EH (cell line): ENCODE measurements around the gene SURF6.
"Not testable (repeated sequence)": the region's sequence is repeated elsewhere in the genome, so short reads cannot be mapped to it uniquely, and the experiment has no call there.

Experiments used
- DNase-seq: peaks from one replicate; pipeline ENCODE4 v3.0.0-alpha.2; 2015; ENCODE audit warnings: low read depth

Gene SURF6

DNA sequence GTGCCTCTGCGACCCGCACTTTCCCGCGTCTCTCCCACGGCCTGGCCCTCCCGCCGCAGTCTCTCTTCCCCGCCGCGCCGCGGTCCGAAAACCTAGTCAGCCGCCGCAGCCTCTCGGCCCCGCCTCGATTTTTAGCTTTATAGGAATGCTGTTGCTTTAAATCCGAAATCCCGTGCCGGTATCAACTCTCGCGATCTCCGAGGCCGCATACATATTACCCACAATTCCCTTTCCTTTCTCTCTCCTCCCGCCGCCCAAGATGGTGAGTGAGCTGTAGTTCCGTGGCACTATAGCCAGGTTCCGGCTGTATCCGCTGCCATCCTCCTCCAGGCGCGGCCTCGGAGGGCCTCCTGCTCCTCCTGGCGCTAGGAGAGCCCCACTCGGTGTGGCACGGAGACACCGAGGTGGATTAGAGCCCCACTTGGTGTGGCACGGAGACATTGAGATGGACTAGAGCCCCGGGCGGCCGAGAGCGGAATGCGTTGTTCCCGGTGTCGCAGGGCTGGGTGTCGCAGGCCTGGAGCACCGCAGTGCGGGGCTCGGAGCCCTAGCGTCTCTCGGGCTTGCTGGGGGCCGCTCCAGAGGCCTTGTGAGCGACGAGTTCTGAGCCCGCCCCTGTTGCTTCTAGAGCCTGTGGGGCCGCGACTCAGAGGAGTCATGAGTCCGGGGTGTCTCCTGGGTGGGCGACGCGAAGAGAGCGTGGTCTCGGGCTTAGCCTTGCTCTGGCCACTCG, 12.2 kb upstream of the SURF6 start, which contains the start of the genes MED22 and RPL7A:
Gene MED22, minus strand, starts transcription at position 147 of the 733 bp plus-strand sequence. CDS start 1,469 bp downstream, outside the sequence.
Gene RPL7A, plus strand, starts transcription at position 234 of the 733 bp plus-strand sequence. Its CDS starts 26 bp downstream, at position 260.
- DNase-seq = peak; percentile 97

DNA sequence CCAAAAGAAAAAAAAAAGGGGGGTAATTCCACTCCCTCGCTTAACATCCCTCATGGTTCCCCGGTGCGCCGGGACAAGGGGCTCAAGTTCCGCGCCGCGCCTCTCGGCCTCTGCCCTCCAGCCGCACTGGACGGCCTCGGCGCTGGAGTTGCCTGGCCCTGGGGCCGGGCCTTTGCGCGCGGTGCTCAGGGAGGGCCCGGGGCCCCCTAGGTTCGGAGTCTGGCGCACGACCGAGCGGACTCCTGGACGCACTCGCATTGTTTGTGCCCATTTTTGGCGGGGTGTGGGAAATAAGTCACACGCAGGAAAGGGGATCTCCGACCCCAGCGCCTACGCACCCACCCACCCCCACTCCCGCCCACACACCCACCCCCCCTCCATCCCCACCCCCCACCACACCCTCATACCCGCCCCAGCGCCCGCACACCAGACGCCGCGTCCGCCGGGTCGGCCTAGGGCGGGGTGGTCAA, 11.6 kb upstream of the SURF6 start:
- DNase-seq = peak; percentile 45

DNA sequence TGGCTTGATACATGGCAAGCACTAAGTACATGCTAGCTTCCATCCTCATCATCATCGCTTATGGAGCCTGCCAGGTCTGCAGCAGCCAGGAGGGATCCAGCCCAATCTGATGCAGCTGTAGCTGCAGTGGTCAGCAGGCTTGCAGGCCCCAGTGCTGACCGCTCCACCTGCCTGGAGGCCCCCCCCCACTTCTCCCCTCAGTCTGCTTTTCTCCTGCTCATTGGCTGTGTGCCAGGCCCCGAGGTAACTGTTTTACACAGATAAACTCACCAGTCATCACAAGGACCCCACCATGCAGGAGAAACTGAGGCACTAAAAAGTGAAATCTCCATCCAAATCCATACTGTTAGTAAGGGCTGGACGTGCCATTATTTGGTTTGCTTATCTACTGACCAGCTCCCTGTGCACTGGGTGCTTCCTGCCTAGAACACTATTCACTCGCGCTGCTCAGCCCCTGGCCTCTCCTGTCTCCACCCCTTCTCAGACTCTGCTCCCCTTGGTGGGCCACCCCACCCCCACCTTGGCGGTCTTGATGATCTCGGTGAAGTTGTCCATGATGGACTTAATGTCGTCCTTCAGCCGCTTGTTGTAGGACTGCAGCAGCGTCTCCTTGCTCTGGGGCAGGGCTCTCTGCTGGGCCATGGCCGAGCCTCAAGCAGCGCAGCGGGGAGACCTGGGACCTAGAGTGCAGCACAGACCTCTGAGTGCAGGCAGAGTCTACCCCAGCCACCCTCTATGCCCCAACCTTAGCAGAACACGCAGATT, 10.2 kb upstream of the SURF6 start:
- DNase-seq = no peak

DNA sequence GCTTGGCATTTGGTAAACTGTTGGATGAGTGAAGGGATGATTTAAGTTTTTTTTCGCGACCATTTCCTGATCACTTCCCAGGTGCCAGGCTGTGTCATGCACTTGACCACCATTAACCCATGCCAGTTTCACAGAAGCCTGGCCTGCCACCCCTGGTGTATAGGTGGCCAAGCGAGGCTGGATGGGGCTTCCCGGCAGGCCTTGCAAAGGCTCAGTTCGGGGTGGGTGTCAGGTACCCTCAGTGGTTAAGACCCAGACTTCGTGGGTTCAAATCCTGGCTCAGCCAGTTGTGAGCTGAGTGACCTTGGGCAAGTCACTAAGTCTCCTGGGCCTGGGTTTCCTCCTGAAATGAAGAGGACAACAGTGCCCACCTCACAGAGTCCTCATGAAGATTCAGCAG, 9.6 kb upstream of the SURF6 start:
- DNase-seq = no peak

DNA sequence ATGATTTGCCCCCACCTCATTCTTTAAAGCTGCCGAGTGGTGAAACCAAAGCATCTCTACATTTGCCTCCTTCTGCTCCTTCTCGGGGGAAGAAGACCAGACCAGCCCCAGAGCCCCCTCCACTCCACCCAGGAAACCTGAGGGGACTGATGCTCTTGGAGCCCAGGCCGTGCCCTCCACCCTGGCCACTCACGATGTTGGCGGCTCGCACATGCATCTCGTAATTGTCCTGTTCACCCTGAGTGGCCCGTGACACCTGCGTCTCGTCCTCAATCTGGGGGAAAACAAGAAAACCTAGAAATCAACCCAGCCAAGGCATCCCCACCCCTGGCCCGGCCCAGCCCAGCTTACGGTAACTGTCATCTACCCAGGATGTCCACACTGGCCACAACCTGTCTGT, 9.0 kb upstream of the SURF6 start:
- no peak for DNase-seq

DNA sequence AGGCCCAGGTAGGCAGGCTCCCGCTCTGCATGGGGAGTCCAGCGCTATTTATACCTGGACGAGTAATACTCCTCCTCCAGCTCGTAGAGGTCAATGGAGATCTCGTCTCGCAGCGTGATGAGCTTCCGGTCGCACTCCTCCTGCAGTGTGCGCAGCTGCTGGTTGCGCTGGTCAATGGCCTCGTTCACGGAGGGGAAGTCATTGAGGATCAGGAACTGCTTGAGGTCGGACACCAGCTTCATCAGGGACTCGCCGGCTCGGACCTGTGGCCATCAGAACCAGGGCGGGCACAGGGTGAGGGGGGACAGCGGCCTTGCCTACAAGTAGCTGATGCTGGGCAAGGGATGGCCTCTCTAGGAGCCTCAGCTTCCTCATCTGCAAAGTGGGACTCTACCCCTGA, 8.1 kb upstream of the SURF6 start:
- DNase-seq = no peak

DNA sequence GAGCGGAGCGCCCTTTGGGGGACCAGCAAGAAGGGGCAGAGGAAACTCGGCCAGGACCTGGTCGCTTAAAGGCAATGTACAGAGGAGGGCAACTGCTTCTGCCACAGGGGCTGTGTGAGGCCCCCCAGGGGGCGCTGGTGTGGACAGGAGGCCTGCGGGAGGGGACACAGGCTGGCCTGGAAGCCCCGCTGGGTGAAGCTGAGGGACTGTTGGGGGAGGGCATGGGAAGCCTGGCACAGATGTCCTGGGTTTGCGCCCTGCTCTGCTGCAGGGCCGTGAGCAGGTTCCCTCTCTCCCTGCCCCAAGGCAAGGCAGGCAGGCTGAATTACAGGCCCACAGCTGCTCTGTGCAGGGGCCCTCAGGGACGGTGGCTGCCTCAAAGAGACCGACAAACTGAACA, 6.6 kb upstream of the SURF6 start:
- DNase-seq = no peak

DNA sequence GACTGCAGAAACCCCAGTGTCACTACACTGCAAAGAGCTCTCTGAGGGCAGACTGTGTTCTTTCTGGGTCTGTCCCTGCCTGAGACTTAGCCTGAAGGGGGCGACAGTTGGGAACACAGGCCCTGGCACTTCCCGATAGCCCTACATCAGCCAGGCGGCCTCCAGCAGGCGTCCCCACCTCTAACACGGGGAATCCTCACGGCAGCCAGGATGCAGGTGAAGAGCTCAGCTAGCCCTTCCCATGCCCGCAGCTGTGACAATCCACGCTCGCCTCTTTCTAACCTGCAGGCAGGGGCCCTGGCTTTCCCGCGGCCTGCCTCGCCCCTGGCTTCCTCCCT, 6.0 kb upstream of the SURF6 start:
- no peak for DNase-seq

DNA sequence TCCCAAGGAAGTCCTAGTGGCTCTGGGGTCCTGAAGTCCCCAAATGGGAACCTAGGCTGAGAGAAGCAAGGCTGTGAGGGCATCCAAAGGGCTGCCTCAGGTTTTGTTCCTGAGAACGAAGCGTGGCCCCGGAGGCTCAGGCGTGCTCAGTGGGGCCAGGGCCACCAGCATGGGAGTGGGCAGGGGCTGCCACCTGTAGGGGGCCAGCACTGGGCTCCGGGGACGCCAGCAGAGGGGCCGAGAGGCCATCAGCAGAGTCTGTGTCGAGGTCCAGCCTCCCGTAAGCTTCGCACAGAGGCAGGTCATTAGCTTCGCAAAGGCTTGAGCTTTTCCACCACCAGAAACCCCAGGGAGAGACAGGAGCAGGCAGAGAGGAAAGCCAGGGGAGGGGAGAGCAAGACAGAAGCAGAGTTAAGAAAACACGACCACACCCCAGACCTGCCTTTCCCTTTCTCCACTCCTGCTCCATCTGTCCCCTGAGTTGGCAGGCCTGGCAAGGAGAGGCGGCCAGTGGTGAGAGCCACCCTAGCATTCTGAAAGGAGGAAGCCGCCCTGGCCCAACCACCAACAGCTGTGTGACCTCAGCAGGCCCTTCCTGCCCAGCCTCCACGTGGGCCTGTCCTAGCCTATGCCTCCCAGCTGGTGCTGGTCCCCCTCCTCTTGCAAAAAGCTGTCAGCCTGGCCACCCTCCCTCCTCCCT, 5.5 kb upstream of the SURF6 start:
- no peak for DNase-seq

DNA sequence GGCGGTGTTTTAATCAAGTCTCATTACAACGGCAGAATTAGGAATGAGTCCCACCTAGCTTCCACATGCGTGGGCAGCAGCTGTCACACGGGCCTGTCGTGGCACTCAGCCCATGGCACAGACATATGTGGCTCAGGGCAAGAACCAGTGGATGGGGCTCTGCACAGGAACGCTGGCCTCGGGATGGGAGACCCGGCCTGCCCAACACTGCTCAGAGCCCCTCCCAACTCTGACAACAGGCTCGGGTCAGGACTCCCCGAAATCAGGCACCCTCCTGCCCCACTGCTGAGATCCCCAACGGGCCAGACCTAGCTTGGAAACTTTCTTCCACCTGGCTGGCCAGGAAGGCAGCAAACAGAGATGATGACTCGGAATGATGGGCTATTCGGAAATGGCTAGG, 4.9 kb upstream of the SURF6 start:
- no peak for DNase-seq

DNA sequence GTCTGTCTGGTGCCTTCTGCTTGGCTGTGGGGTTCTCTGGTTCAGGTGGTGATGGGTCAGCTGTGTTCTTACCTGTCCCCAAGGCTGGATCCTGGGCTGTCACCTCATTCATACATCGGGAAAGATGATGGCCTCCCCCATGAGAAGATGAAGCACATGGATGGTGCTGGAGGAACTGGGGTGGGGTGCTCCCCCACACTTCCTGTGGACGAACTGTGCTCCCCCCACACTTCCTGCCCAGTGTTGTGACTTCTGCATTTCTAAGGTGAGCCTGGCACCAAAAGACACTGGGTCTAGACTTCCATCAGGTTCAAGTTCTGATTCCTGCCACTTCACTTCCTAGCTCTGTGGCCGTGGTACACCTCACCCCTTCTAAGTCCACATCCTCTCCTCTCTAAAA, 4.3 kb upstream of the SURF6 start:
- no peak for DNase-seq

DNA sequence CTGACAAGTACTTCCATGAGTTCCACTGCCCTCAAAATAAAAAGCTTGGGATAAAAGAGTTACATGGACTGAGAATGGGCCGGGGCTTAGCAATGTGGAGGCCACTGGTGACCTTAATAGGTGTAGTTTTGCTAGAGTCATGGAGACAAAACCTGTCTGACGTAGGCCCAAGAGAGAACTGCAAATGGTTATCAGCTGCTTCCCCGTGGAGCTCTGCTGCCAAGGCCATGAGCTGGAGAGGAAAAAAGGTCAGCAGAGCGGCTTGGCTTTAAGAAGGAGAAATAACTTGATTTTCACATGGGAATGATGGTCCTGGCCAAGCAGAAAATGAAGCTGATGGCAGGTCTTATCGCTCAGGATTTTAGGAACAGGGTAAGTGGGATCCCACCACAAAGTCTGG, 3.7 kb upstream of the SURF6 start:
- DNase-seq = no peak

DNA sequence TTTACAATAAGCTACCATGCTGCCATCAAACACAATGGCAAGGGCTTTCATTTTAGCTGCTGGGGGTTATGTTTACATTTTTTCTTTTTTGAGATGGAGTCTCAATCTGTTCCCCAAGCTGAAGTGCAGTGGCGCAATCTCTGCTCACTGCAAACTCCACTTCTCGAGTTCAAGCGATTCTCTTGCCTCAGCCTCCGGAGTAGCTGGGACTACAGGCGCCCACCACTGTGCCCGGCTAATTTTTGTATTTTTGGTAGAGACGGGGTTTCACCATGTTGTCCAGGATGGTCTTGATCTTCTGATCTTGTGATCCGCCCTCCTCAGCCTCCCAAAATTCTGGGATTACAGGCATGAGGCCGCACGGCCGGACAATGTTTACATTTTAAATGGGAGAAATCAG, 1.1 kb downstream of the SURF6 start:
- DNase-seq = not testable (repeated sequence)

DNA sequence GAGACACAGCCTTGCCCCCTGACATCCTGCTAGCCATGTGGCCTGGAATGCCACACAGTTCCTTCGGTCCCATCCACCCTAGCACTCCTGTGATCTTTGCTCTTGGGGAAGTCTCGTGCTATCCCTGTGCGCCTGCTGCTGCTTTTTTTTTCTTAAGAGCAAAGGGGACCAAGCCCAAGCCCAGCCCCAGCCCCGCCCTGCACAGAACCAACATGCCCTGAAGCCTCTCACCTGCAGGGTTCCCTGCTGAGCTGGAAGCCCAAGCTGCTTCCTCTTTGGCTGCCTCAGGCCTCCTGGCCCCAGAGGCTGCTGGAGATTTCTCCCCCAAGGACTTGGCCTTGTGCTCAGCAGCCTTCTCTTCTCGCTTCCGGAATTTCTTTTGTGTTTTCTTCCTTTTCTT, 1.8 kb downstream of the SURF6 start:
- no peak for DNase-seq

DNA sequence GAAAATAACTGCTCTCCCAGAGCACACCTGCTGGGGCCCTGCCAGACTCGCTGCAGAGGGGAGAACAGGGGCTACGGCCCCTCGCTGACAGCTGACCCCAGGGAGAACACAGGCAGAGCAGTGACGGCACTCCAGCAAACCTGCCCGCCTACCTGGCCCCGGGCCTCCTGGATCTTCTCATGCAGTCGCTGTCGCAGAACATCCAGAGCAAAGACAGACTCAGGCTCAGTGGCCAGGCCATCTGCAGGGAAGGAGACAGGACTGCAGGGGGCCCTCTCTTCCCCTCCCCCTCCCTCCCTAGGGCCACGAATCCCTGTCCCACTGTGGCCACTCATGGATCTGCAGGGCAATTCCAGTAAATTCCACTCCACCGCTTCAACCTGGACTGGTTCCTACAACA, 2.4 kb downstream of the SURF6 start:
- no peak for DNase-seq

DNA sequence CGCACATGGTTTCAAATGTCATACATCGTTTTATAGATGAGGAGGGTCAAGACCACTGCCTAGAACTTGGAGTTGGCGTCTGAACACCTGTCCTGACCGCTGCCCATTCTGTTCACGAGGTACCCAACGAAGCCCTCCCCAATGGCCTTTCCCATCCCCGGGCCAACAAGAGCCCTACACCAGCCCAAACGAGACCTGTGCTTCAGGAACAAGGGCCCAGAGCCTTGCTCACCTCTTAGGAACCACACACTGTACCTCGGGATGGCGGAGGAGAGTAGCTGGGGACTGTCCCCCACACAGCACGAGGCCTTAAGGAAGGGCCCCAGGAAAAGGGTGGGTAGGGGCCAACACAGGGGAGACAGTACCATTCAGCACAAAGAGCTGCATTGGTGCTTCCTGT, 3.0 kb downstream of the SURF6 start:
- DNase-seq = no peak

DNA sequence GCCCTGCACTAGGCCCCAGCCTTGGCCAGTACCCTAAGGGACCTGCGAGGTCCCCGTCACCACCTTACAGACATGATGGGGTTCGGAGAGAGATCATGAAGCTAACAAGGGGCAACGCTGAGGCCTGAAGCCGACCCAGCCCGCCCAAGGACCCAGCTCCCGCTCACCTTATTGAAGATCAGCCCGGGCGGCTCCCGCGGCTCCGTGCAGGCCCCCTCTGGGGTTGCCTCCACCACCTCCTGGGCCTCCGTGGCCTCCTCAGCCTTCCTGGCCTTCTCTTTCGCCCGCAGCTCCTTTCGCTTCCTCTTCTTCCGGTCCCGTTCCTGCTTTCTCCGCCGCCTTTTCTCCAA, 3.6 kb downstream of the SURF6 start:
- DNase-seq = no peak

DNA sequence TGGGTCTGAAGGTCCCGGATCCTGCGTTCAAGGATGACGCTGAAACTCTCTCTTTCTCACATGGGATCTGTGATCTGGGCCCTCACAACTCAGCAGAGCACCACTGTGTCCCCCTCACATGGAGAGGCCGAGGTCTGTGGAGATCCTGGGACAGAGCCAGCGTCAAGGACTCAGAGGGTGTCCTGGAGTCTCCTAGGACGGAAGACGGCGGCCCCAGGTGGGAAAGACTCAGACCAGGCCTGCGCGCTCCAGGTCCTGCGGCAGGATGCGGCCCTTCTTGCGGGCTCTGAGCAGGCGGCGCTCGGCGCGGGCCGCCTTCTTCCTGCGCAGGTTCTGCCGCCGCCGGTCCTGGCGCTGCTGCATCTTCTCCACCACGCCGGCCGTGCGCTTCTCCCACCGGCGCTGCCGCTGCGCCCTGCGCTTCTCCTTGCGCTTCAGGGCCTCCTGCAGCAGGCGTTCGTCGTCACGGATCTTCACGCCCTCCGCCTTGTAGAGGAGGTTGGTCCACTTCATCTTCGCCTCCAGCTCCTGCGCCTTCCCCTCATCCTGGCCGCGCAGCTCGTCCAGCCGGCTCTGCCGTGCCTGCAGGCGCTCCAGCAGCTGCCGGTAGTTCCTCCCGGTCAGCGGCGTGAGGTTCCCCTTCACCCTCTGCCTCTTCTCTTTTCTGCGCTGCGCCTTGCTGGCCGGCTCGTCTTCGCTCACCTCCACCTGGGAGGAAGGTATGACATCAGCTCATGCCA, 4.2 kb downstream of the SURF6 start:
- no peak for DNase-seq

DNA sequence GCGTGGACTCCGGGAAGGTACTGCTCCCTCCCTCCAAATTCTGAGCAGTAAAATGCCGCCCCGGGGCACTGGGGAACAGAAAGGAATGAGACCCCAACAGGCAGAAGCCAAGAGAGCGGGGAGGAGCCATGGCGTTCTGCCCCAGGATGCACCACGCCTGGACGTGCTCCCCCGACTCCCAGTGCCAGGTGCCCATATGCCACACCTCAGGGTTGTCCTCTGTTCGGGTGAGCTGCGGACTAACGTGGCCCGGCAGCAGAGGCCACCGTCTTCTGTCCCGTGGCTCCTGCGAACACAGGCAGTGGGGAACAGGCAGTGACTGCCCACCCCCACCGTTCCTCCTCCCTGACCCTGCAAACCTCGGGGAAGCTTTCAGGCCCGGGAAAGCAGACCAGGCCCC, 4.8 kb downstream of the SURF6 start:
- DNase-seq = no peak

DNA sequence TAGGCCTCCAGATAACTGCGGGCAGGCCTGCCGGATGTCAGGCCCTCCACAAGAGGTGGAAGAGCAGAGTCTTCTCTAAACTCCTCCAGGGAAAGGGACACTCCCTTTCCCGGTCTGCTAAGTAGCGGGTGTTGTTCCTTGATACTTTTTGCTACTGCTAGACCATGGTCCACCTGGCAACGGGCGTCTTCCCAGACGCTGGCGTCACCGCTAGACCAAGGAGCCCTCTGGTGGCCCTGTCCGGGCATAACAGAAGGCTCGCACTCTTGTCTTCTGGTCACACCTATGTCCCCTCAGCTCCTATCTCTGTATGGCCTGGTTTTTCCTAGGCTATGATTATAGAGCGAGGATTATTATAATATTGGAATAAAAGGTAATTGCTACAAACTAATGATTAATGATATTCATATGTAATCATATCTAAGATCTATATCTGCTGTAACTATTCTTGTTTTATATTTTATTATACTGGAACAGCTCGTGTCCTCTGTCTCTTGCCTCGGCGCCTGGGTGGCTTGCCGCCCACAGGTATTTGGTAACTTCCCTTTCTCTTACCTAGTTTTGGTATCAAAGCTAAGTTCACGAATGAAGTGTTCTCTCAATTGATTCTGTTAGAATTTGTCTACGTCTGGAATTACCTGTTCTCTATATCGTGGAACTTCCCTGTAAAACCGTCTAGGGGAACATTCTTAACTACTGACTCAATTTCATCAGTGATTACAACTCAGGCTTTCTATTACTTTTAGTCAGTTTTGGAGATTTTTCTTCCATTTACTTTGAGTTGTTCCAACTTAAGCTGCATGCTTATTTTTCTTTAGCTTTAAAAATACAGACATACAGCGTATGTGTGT, 6.5 kb downstream of the SURF6 start:
- not testable (repeated sequence) for DNase-seq

DNA sequence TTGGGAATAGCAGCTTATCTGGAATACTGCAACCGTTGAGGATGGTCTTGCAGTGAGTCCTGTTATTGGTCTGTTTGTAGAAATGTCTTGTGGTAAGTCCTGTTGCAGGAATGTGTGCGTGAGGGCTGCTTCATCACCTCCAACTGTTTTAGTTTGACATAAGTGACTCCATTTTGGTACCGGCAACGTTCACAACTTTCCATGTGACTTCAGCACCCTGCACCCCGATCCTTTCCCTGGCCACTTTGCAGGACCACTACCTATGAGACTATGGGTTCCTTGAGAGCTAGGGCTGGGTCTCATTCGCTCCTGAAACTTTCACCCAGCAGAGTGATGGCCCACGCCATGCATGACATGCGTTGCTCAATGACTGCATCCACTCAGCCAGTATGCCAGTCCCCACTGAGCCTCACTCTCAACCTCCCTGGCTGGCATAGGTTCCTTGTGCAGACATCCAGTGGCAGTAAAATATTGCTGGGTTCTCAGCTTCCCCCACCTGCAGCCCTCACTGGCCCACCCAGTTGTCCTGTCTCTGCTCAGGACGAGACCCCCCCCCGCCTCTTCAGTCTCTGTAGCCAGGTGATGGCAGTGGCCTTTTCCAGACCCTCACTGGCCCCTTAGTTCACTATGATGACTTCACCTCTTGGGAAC, 8.0 kb downstream of the SURF6 start:
- no peak for DNase-seq
